Measurements from ENCODE around the gene TAS2R3.
"Not testable (repeated sequence)": the region's sequence is repeated elsewhere in the genome, so short reads cannot be mapped to it uniquely, and the experiment has no call there.

Gene TAS2R3

DNA sequence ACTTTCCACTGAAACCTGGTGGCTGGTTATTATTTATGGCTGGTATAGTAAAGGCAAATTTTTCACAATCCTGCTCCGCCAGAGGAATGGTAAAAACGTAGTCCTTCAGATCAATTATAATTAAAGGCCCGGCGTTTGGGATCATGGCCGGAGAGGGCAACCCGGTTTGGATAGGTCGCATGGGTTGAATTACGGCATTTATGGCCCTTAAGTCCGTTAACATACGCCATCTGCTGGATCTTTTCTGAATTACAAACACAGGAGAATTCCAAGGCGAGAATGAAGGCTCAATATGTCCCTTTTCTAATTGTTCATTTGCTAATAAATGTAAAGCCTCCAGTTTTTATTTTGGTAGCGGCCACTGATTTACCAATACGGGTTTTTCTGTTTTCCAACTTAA lies 11.3 kb upstream of the TAS2R3 start:
- Histone ChIP-seq H3K4me3 (no peak overlapping the region), H3K36me3 (ENCODE audit: insufficient read depth, low read length) (peaks cover 97% of the 10 kb centered on the region), H3K27ac (no peak overlapping the region), H3K9me3 (ENCODE audit: low read depth, low read length) (peaks cover 23% of the 10 kb centered on the region), H3K9ac (ENCODE audit: insufficient read length) (no peak overlapping the region)
- no peak for TF ChIP-seq EZH2 (IDR thresholded peaks at IDR 0.05)
- TF ChIP-seq FOXP2 (optimal IDR thresholded peaks at IDR 0.05; ENCODE audit: control extremely low read depth, extremely low read length, insufficient read depth): no peak
- DNase-seq (ENCODE audit: low read depth, low spot score): no peak

DNA sequence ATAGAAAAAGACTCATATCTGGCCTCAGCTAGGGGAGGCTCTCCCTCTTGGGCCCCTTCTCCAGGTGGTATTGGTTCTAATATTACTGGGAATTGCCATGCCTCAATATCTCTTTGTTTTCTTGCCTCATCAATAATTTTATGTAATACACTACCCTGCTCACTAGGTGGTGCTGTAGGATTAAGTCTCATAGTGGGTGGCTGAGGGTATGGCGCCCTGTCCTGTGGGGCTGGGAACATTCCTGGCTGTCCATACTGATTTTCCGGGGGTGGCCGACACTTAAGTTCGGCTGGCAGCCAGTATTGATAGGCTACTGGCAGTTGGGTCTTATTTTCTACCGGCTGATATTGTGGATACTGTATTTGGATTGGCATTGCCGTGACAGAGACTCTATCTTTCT lies 9.0 kb upstream of the TAS2R3 start:
- peaks cover 90% of the 10 kb centered on the region for H3K36me3 ChIP-seq (ENCODE audit: insufficient read depth, low read length)
- H3K9me3 ChIP-seq (ENCODE audit: low read depth, low read length): peaks cover 18% of the 10 kb centered on the region
- no peak overlapping the region for H3K9ac ChIP-seq (ENCODE audit: insufficient read length)
- H3K27ac ChIP-seq: no peak overlapping the region
- no peak overlapping the region for H3K4me3 ChIP-seq
- no peak for DNase-seq (ENCODE audit: low read depth, low spot score)
- TF ChIP-seq FOXP2 (optimal IDR thresholded peaks at IDR 0.05; ENCODE audit: control extremely low read depth, extremely low read length, insufficient read depth): no peak
- no peak for TF ChIP-seq POLR2AphosphoS5 (IDR thresholded peaks at IDR 0.05; ENCODE audit: borderline replicate concordance, low read depth, low read length)
- TF ChIP-seq EZH2 (IDR thresholded peaks at IDR 0.05): no peak

DNA sequence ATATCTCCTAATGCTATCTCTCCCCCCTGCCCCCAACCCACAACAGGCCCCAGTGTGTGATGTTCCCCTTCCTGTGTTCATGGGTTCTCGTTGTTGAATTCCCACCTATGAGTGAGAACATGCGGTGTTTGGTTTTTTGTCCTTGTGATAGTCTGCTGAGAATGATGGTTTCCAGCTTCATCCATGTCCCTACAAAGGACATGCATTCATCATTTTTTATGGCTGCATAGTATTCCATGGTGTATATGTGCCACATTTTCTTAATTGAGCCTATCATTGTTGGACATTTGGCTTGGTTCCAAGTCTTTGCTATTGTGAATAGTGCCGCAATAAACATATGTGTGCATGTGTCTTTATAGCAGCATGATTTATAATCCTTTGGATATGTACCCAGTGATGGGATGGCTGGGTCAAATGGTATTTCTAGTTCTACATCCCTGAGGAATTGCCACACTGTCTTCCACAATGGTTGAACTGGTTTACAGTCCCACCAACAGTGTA lies 6.2 kb downstream of the TAS2R3 start:
- H3K9me3 ChIP-seq (ENCODE audit: low read depth, low read length); DNase-seq (ENCODE audit: low read depth, low spot score); H3K9ac ChIP-seq (ENCODE audit: insufficient read length); H3K36me3 ChIP-seq (ENCODE audit: insufficient read depth, low read length); H3K4me3 ChIP-seq; H3K27ac ChIP-seq: not testable (repeated sequence)

DNA sequence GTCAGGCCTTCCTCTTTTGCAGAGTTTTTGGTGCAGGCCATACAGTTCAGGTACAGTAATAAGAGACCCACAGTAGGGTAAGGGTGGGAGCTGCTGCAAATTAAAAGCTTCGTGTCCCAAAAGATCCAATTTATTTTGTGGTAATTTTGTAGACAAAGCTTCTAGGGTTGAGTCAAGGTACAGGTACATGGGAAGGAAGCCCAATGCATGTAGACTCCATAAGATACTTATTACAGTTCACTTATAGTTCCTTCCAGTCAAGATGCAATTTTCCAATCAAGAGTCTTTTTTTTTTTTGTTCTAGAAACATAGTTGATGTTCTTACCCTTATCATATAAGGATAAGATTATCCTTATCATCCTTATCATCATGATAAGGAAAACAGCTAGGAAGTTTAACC lies 12.5 kb downstream of the TAS2R3 start, which contains the start of gene TAS2R4:
TAS2R4 (plus strand) TSS at position 301 of the 400 bp plus-strand sequence. CDS start 1,815 bp downstream, outside the sequence.
- Histone ChIP-seq H3K36me3 (ENCODE audit: insufficient read depth, low read length) (peaks cover 26% of the 10 kb centered on the region; the same call in 1 of the 2 replicates), H3K9me3 (ENCODE audit: low read depth, low read length) (no peaks in the 10 kb centered on the region), H3K27ac (no peak within 1 kb of the TSS), H3K4me3 (no peak within 1 kb of the TSS), H3K9ac (ENCODE audit: insufficient read length) (no peak within 1 kb of the TSS)
- no peak for TF ChIP-seq POLR2AphosphoS5 (IDR thresholded peaks at IDR 0.05; ENCODE audit: borderline replicate concordance, low read depth, low read length)
- no peak for TF ChIP-seq FOXP2 (optimal IDR thresholded peaks at IDR 0.05; ENCODE audit: control extremely low read depth, extremely low read length, insufficient read depth)
- TF ChIP-seq EZH2 (IDR thresholded peaks at IDR 0.05): no peak
- DNase-seq (ENCODE audit: low read depth, low spot score): no peak

DNA sequence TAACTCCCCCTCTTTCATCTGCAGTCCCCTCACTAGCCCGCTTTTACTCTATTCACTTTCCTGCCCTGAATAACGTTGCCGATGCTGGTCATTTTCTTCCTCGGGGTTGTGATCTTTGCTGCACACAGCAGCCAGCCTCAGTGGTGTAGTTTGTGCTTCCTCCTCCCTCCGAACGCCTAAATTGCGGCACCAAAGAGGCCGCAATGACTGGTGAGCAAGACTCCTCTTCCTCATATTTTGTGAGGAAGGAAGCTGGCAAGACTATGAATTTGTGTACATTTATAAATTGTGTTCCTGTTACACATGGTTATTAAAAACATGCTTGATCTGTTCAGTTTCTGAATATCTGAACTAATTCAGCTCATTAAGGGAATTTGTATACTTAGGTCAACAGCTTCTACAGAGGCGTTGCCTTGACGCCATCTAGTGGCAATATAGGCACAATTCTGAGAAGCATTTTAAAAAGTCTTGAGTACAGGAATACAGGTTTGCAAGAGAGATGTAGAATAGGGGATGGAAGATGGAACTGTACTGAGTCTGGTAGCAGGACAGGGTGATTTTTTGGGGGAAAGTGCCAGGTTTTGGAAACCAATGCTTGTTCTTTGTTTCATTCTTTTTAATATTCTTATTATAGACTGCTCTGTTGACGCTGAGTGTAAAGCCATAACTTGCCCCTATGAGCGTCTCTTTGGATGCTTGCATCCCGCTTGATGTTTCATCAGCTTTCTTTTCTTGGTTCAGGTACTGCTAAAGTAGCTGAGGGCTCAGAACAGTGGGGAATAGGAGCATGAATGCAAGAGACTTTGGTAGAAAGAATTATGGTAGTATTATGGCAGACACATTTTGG lies 22.0 kb downstream of the TAS2R3 start:
- H3K36me3 ChIP-seq (ENCODE audit: insufficient read depth, low read length): peaks cover 24% of the 10 kb centered on the region
- no peak overlapping the region for H3K4me3 ChIP-seq
- H3K9ac ChIP-seq (ENCODE audit: insufficient read length): no peak overlapping the region
- no peak overlapping the region for H3K27ac ChIP-seq
- H3K9me3 ChIP-seq (ENCODE audit: low read depth, low read length): no peaks in the 10 kb centered on the region
- TF ChIP-seq EZH2 (IDR thresholded peaks at IDR 0.05): no peak
- TF ChIP-seq POLR2AphosphoS5 (IDR thresholded peaks at IDR 0.05; ENCODE audit: borderline replicate concordance, low read depth, low read length): no peak
- no peak for TF ChIP-seq FOXP2 (optimal IDR thresholded peaks at IDR 0.05; ENCODE audit: control extremely low read depth, extremely low read length, insufficient read depth)
- peak; percentile 16 for DNase-seq (ENCODE audit: low read depth, low spot score)

DNA sequence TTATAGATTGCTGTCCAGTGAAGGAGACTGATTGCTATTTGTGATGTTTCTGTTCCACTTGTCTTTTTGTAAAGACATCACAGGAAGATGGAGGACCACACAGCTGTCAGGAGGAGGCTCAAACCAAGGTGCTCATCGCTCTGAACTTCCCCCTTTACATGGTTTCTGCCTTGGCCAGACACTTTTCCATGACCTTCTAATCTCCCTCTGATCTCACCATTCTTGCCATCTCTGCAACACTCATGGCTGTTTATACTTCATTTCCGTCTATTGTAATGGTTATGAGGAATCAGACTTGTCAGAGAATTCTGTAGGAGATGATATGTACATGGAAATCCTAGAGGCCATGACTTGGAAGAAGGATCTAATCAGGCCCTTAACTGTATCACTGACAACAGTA lies 24.4 kb downstream of the TAS2R3 start:
- no peak overlapping the region for H3K4me3 ChIP-seq
- DNase-seq (ENCODE audit: low read depth, low spot score): no peak
- TF ChIP-seq EZH2 (IDR thresholded peaks at IDR 0.05): no peak
- no peak for TF ChIP-seq FOXP2 (optimal IDR thresholded peaks at IDR 0.05; ENCODE audit: control extremely low read depth, extremely low read length, insufficient read depth)
- no peak for TF ChIP-seq POLR2AphosphoS5 (IDR thresholded peaks at IDR 0.05; ENCODE audit: borderline replicate concordance, low read depth, low read length)
- H3K9ac ChIP-seq (ENCODE audit: insufficient read length): no peak overlapping the region
- no peak overlapping the region for H3K27ac ChIP-seq
- no peaks in the 10 kb centered on the region for H3K9me3 ChIP-seq (ENCODE audit: low read depth, low read length)
- H3K36me3 ChIP-seq (ENCODE audit: insufficient read depth, low read length): peaks cover 25% of the 10 kb centered on the region

DNA sequence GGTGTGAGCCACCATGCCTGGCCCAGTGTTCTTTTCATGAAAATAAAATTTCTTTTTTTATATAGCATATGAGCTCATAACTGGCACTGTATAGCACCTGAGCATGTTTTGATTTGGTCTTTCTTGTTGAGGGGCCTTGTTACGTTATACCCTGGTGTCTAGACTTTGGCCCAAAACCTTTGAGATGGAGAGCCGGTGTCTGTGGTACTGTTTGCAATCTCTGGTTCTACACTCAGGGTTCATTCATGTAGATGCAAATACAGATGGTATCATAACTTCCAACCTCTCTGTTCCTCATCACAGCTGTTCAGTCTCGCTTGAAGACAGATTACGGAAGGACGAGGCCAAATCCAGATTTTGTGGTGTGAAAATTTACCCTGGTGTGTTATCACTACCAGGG lies 26.0 kb downstream of the TAS2R3 start, which contains the start of gene TAS2R5:
TAS2R5 (plus strand) TSS at position 301 of the 400 bp plus-strand sequence. CDS start 145 bp downstream, outside the sequence.
- Histone ChIP-seq H3K9ac (ENCODE audit: insufficient read length) (no peak within 1 kb of the TSS), H3K9me3 (ENCODE audit: low read depth, low read length) (no peaks in the 10 kb centered on the region), H3K4me3 (no peak within 1 kb of the TSS), H3K36me3 (ENCODE audit: insufficient read depth, low read length) (peaks cover 25% of the 10 kb centered on the region), H3K27ac (no peak within 1 kb of the TSS)
- TF ChIP-seq POLR2AphosphoS5 (IDR thresholded peaks at IDR 0.05; ENCODE audit: borderline replicate concordance, low read depth, low read length): no peak
- TF ChIP-seq EZH2 (IDR thresholded peaks at IDR 0.05): no peak
- no peak for TF ChIP-seq FOXP2 (optimal IDR thresholded peaks at IDR 0.05; ENCODE audit: control extremely low read depth, extremely low read length, insufficient read depth)
- DNase-seq (ENCODE audit: low read depth, low spot score): no peak

DNA sequence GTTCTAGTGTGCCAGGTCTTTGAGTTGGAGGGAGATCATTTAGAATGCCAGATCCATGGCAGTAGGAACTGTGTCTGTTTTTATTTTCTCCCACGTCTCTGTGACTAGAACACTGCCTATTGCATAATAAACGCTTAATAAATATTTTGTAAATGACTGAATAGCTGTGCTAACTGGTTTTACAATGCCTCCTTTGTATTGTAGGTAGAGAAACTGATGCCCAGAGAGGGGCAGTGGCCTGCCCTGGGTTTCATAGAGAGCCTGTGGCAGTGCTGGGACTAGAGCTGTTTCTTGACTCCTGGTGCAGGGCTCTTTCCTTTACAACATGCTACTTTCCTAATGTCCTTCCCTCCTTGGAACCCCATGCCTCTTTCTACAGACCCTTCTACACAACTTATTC lies 28.6 kb downstream of the TAS2R3 start:
- H3K27ac ChIP-seq: no peak overlapping the region
- H3K9ac ChIP-seq (ENCODE audit: insufficient read length): no peak overlapping the region
- H3K4me3 ChIP-seq: no peak overlapping the region
- DNase-seq (ENCODE audit: low read depth, low spot score): no peak
- peaks cover 22% of the 10 kb centered on the region for H3K36me3 ChIP-seq (ENCODE audit: insufficient read depth, low read length)
- H3K9me3 ChIP-seq (ENCODE audit: low read depth, low read length): no peaks in the 10 kb centered on the region
- TF ChIP-seq EZH2 (IDR thresholded peaks at IDR 0.05): no peak
- no peak for TF ChIP-seq FOXP2 (optimal IDR thresholded peaks at IDR 0.05; ENCODE audit: control extremely low read depth, extremely low read length, insufficient read depth)
- TF ChIP-seq POLR2AphosphoS5 (IDR thresholded peaks at IDR 0.05; ENCODE audit: borderline replicate concordance, low read depth, low read length): no peak

Measured in SK-N-MC (cell line).